ENCODE measurements around the gene TAX1BP1.
"Not testable (repeated sequence)": the region's sequence is repeated elsewhere in the genome, so short reads cannot be mapped to it uniquely, and the experiment has no call there.

The TAX1BP1 gene

GRCh38 chr7:27850531-27850930, 110.6 kb downstream of the TAX1BP1 start:
- no peak overlapping the region for H2BK15ac ChIP-seq (ENCODE audit: low read depth, poor library complexity, severe bottlenecking)
- H3K14ac ChIP-seq (ENCODE audit: low read length in 2 of 2) = no peak overlapping the region
- H2BK120ac ChIP-seq (ENCODE audit: low read depth, low read length) = no peak overlapping the region
- no peak overlapping the region for H3K23ac ChIP-seq (ENCODE audit: low read length in 2 of 2)
- H4K91ac ChIP-seq (ENCODE audit: low read length) = no peak overlapping the region
- peaks cover 5% of the 10 kb centered on the region for H3K79me1 ChIP-seq (replicated peaks; ENCODE audit: low read length, poor library complexity, severe bottlenecking)
- no peaks in the 10 kb centered on the region for H3K9me3 ChIP-seq (ENCODE audit: control insufficient read depth, low read length)
- H3K4ac ChIP-seq (ENCODE audit: low read depth in 1 of 2, low read length in 2 of 2) = no peak overlapping the region
- H3K27me3 ChIP-seq (ENCODE audit: control insufficient read depth in 1 of 2, insufficient read depth in 1 of 2, low read length in 2 of 2) = no peaks in the 10 kb centered on the region
- H2BK5ac ChIP-seq (ENCODE audit: low read depth, low read length, poor library complexity, severe bottlenecking) = no peak overlapping the region
- H3K4me1 ChIP-seq (ENCODE audit: control insufficient read depth, insufficient read depth, low read depth, low read length) = no peaks in the 10 kb centered on the region
- no peak for DNase-seq
- H3K18ac ChIP-seq (ENCODE audit: low read depth in 1 of 2, low read length in 2 of 2) = no peak overlapping the region
- no peak overlapping the region for H2AFZ ChIP-seq (ENCODE audit: low read depth, low read length)
- no peaks in the 10 kb centered on the region for H3K36me3 ChIP-seq (ENCODE audit: control insufficient read depth in 1 of 2, insufficient read depth in 2 of 2, low read depth in 1 of 2, low read length in 2 of 2)
- no peak overlapping the region for H4K8ac ChIP-seq (ENCODE audit: low read length)
- no peak overlapping the region for H2BK12ac ChIP-seq (ENCODE audit: low read length in 2 of 2)
- H3K27ac ChIP-seq (ENCODE audit: low read length, poor library complexity, severe bottlenecking) = no peak overlapping the region
- H3K4me2 ChIP-seq (ENCODE audit: low read length, poor library complexity, severe bottlenecking) = no peak overlapping the region
- no peak overlapping the region for H2AK5ac ChIP-seq (ENCODE audit: low read length, severe bottlenecking)
- no peak overlapping the region for H3K4me3 ChIP-seq (ENCODE audit: insufficient read depth in 1 of 2, low read depth in 1 of 2, low read length in 2 of 2)
- WGBS = 78% methylated on average over 5 of the region's 5 CpGs
- H3K9ac ChIP-seq (ENCODE audit: low read length) = no peak overlapping the region

GRCh38 chr7:27856703-27857485, 116.9 kb downstream of the TAX1BP1 start:
- DNase-seq; H2AFZ ChIP-seq (ENCODE audit: low read depth, low read length); H2BK12ac ChIP-seq (ENCODE audit: low read length in 2 of 2); H3K79me1 ChIP-seq (replicated peaks; ENCODE audit: low read length, poor library complexity, severe bottlenecking); H2BK5ac ChIP-seq (ENCODE audit: low read depth, low read length, poor library complexity, severe bottlenecking); H3K4ac ChIP-seq (ENCODE audit: low read depth in 1 of 2, low read length in 2 of 2); H3K36me3 ChIP-seq (ENCODE audit: control insufficient read depth in 1 of 2, insufficient read depth in 2 of 2, low read depth in 1 of 2, low read length in 2 of 2); H3K4me2 ChIP-seq (ENCODE audit: low read length, poor library complexity, severe bottlenecking); H2BK120ac ChIP-seq (ENCODE audit: low read depth, low read length); H3K23ac ChIP-seq (ENCODE audit: low read length in 2 of 2); H3K4me1 ChIP-seq (ENCODE audit: control insufficient read depth, insufficient read depth, low read depth, low read length); H3K27ac ChIP-seq (ENCODE audit: low read length, poor library complexity, severe bottlenecking); H3K9ac ChIP-seq (ENCODE audit: low read length); H3K14ac ChIP-seq (ENCODE audit: low read length in 2 of 2); H4K91ac ChIP-seq (ENCODE audit: low read length); H3K4me3 ChIP-seq (ENCODE audit: insufficient read depth in 1 of 2, low read depth in 1 of 2, low read length in 2 of 2); H4K8ac ChIP-seq (ENCODE audit: low read length); H3K9me3 ChIP-seq (ENCODE audit: control insufficient read depth, low read length); H2BK15ac ChIP-seq (ENCODE audit: low read depth, poor library complexity, severe bottlenecking); H3K18ac ChIP-seq (ENCODE audit: low read depth in 1 of 2, low read length in 2 of 2); H2AK5ac ChIP-seq (ENCODE audit: low read length, severe bottlenecking); H3K27me3 ChIP-seq (ENCODE audit: control insufficient read depth in 1 of 2, insufficient read depth in 1 of 2, low read length in 2 of 2): not testable (repeated sequence)
- 99% methylated on average over 28 of the region's 28 CpGs for WGBS

- no peak overlapping the region for H3K23ac ChIP-seq (ENCODE audit: low read length in 2 of 2)
- DNase-seq = no peak
- no peak overlapping the region for H3K18ac ChIP-seq (ENCODE audit: low read depth in 1 of 2, low read length in 2 of 2)
- no peak overlapping the region for H2AFZ ChIP-seq (ENCODE audit: low read depth, low read length)
- peaks cover 15% of the 10 kb centered on the region for H3K79me1 ChIP-seq (replicated peaks; ENCODE audit: low read length, poor library complexity, severe bottlenecking)
- H2BK12ac ChIP-seq (ENCODE audit: low read length in 2 of 2) = no peak overlapping the region
- no peak overlapping the region for H4K8ac ChIP-seq (ENCODE audit: low read length)
- no peak overlapping the region for H2AK5ac ChIP-seq (ENCODE audit: low read length, severe bottlenecking)
- H3K27ac ChIP-seq (ENCODE audit: low read length, poor library complexity, severe bottlenecking) = no peak overlapping the region
- no peak overlapping the region for H3K14ac ChIP-seq (ENCODE audit: low read length in 2 of 2)
- H3K9me3 ChIP-seq (ENCODE audit: control insufficient read depth, low read length) = no peaks in the 10 kb centered on the region
- no peak overlapping the region for H3K4me3 ChIP-seq (ENCODE audit: insufficient read depth in 1 of 2, low read depth in 1 of 2, low read length in 2 of 2)
- H4K91ac ChIP-seq (ENCODE audit: low read length) = no peak overlapping the region
- H3K4ac ChIP-seq (ENCODE audit: low read depth in 1 of 2, low read length in 2 of 2) = no peak overlapping the region
- H3K4me2 ChIP-seq (ENCODE audit: low read length, poor library complexity, severe bottlenecking) = no peak overlapping the region
- H2BK5ac ChIP-seq (ENCODE audit: low read depth, low read length, poor library complexity, severe bottlenecking) = no peak overlapping the region
- no peaks in the 10 kb centered on the region for H3K27me3 ChIP-seq (ENCODE audit: control insufficient read depth in 1 of 2, insufficient read depth in 1 of 2, low read length in 2 of 2)
- H3K9ac ChIP-seq (ENCODE audit: low read length) = no peak overlapping the region
- no peak overlapping the region for H2BK120ac ChIP-seq (ENCODE audit: low read depth, low read length)
- H2BK15ac ChIP-seq (ENCODE audit: low read depth, poor library complexity, severe bottlenecking) = no peak overlapping the region
- peaks cover 11% of the 10 kb centered on the region for H3K4me1 ChIP-seq (ENCODE audit: control insufficient read depth, insufficient read depth, low read depth, low read length)
- peaks cover 5 to 8% of the 10 kb centered on the region in 2 experiments for H3K36me3 ChIP-seq (ENCODE audit: control insufficient read depth in 1 of 2, insufficient read depth in 2 of 2, low read depth in 1 of 2, low read length in 2 of 2)
- WGBS = 94% methylated on average over 6 of the region's 6 CpGs
Measured at GRCh38 chr7:27860800-27861199, 120.8 kb downstream of the TAX1BP1 start.

- Histone ChIP-seq H3K4me1 (ENCODE audit: control insufficient read depth, insufficient read depth, low read depth, low read length) (peaks cover 12% of the 10 kb centered on the region), H3K4ac (ENCODE audit: low read depth in 1 of 2, low read length in 2 of 2) (no peak overlapping the region), H3K27me3 (ENCODE audit: control insufficient read depth in 1 of 2, insufficient read depth in 1 of 2, low read length in 2 of 2) (no peaks in the 10 kb centered on the region), H3K9ac (ENCODE audit: low read length) (no peak overlapping the region), H3K36me3 (ENCODE audit: control insufficient read depth in 1 of 2, insufficient read depth in 2 of 2, low read depth in 1 of 2, low read length in 2 of 2) (peaks cover 5 to 9% of the 10 kb centered on the region in 2 experiments), H3K27ac (ENCODE audit: low read length, poor library complexity, severe bottlenecking) (no peak overlapping the region), H2BK120ac (ENCODE audit: low read depth, low read length) (no peak overlapping the region), H3K14ac (ENCODE audit: low read length in 2 of 2) (no peak overlapping the region), H2AK5ac (ENCODE audit: low read length, severe bottlenecking) (no peak overlapping the region), H3K18ac (ENCODE audit: low read depth in 1 of 2, low read length in 2 of 2) (no peak overlapping the region), H4K91ac (ENCODE audit: low read length) (no peak overlapping the region), H3K4me3 (ENCODE audit: insufficient read depth in 1 of 2, low read depth in 1 of 2, low read length in 2 of 2) (no peak overlapping the region), H3K79me1 (replicated peaks; ENCODE audit: low read length, poor library complexity, severe bottlenecking) (peaks cover 17% of the 10 kb centered on the region), H2BK15ac (ENCODE audit: low read depth, poor library complexity, severe bottlenecking) (no peak overlapping the region), H2BK12ac (ENCODE audit: low read length in 2 of 2) (no peak overlapping the region), H2BK5ac (ENCODE audit: low read depth, low read length, poor library complexity, severe bottlenecking) (no peak overlapping the region), H3K23ac (ENCODE audit: low read length in 2 of 2) (no peak overlapping the region), H4K8ac (ENCODE audit: low read length) (no peak overlapping the region), H3K9me3 (ENCODE audit: control insufficient read depth, low read length) (no peaks in the 10 kb centered on the region), H3K4me2 (ENCODE audit: low read length, poor library complexity, severe bottlenecking) (no peak overlapping the region), H2AFZ (ENCODE audit: low read depth, low read length) (no peak overlapping the region)
- 100% methylated on average over 1 of the region's 3 CpGs for WGBS
- no peak for DNase-seq
Measured at GRCh38 chr7:27861747-27862146, 121.8 kb downstream of the TAX1BP1 start.

All from mesenchymal stem cell (in vitro differentiated cells and primary cell).